Adrenal gland (tissue), 5 donors: Measurements from ENCODE around the gene ETV3.

Experiments used
- CTCF ChIP-seq, 6 experiments: fragments of 450-650 bp in 4 of 6; fragments of 200-600 bp in 2 of 6; sonication (generic) in 1 of 6; IDR thresholded peaks; 1 replicate in 5 of 6; 2 replicates in 1 of 6; pipeline versions ENCODE4 v1.5.1 to v1.8.0; 2016 to 2021; ENCODE audit warnings: antibody characterized with exemption in 6 of 6, mild to moderate bottlenecking in 2 of 6, moderate library complexity in 1 of 6
- POLR2A ChIP-seq, 2 donors: fragments of 450-650 bp; IDR thresholded peaks; one replicate each; pipeline ENCODE4 v1.6.1; 2017; ENCODE audit warnings: antibody characterized with exemption in 2 of 2, mild to moderate bottlenecking in 2 of 2, moderate library complexity in 1 of 2
- donor health status: DM: no; HTN: no; CAD: no.

- TF ChIP-seq CTCF (IDR thresholded peaks at IDR 0.05) (no peak), POLR2A (IDR thresholded peaks at IDR 0.05) (no peak)
Measured at GRCh38 chr1:157176591-157177121, 38.5 kb upstream of the ETV3 start.
